GM18909 (cell line): ENCODE data around the gene CYB5R2.
"Not testable (repeated sequence)": the region's sequence is repeated elsewhere in the genome, so short reads cannot be mapped to it uniquely, and the experiment has no call there.

Source experiments
- ATAC-seq: cut with Tn5 transposase; IDR thresholded peaks from one replicate; pipeline ENCODE4 v1.9.1; 2021; ENCODE audit warnings: mild to moderate bottlenecking; ENCODE audit not compliant: unreplicated experiment, poor library complexity

CYB5R2 gene

GRCh38 chr11:7671347-7672215, 1.7 kb downstream of the CYB5R2 start:
- peak; percentile 61 for ATAC-seq

DNA sequence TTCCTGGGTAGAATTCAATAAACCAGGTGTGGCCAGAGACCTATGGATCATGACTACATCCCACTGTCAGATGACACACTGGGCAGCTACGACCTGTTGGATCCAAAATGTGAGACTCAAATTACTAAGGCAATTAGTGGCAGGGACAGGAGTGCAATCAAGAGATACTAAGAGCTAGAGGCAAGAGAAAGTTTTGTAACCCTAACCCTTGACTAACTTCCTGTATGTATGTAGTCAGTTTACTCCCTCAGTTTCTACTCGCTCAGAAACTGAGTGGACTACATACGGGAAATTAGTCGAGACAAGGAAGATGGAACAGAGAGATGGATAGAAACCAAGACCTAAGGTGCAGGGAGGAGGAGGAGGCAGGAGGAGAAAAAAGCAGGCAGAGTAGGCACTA, 2.7 kb downstream of the CYB5R2 start:
- ATAC-seq, result no peak

GRCh38 chr11:7668911-7669310, 4.4 kb downstream of the CYB5R2 start:
- ATAC-seq, result no peak

GRCh38 chr11:7668464-7668863, 4.8 kb downstream of the CYB5R2 start:
- ATAC-seq, result no peak

GRCh38 chr11:7667460-7667859, 5.8 kb downstream of the CYB5R2 start:
- ATAC-seq, result no peak

GRCh38 chr11:7666292-7666866, 6.9 kb downstream of the CYB5R2 start:
- ATAC-seq, result no peak

- peak; percentile 99 for ATAC-seq
These were observed 7.6 kb downstream of the CYB5R2 start for GRCh38 chr11:7665473-7666291.

DNA sequence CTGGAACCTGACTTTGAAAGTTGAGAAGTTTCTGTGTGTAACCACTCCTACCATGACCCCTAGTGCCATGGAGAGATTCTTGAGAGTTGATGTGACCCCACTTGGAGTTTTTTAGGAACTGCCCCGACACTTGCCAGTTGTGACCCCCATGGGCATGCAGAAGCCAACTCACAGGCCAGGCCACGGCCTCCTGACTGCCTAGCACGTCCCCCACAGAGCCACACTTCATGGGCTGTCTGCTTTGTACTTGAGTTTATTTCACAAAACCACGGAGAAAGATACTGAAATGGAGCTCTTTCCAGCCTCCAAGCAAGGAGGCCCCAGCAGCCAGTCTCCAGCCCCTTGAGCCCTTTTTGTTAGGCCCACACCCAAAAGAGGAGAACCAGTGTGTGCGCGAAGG, 8.4 kb downstream of the CYB5R2 start:
- ATAC-seq, result no peak

DNA sequence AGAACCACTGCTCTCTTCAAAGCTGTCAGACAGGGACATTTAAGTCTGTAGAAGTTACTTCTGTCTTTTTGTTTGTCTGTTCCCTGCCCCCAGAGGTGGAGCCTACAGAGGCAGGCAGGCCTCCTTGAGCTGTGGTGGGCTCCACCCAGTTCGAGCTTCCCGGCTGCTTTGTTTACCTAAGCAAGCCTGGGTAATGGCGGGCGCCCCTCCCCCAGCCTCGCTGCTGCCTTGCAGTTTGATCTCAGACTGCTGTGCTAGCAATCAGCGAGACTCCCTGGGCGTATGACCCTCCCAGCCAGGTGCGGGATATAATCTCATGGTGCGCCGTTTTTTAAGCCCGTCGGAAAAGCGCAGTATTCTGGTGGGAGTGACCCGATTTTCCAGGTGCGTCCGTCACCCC, 9.8 kb downstream of the CYB5R2 start:
- ATAC-seq, result not testable (repeated sequence)

DNA sequence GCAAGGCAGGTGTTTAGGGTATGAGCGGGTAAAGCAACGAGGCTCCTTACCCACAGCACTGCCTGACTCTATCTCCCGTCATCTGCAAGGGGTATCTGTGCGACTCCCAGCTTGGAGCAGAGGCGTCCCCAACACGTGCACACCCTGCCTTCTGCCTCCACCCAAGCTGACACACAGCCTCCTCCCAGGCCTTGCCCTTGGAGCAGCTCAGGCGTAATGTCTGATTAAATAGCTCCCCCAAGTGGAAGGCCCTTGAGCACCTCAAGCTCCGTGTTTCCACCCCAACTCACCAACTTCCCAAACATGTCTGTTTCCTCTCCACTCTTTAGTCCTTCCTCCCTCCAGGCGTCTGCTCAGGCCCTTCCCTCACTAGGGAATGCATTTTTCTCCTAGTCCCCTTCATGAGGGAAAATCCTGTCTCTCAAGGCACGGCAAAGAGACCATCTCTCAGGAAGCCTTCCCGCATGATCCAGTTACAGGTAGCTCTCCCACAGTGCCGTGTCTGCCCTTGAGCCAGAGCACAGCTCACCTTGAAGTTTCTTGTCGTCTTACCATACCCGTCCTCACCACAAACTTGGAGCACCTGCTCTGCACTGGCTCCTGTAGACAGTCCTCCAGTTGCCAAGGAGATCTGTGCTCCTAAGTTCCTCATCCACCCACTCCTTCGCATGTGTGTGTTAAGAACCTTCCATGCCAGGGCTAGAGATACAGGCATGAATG, 15.8 kb downstream of the CYB5R2 start:
- ATAC-seq, result no peak

DNA sequence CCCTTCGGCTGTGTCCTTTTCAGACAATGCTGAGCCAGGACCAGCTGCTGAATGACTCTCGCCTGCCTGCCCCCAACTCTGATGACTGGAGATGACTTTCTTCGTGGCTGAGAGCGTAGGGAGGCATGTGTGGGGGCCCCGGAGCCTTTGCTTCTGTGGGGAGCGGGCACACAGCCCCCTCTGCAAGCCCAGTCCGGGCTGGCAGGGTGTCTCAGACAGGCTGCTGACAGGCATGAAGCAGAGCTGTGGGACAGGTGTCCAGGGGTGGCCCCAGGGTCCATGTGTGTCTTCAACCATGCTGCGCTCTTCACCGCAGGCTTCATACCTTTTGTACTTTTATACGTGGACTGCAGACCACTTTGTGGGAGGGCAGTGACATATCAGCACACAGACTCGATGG, 16.6 kb downstream of the CYB5R2 start:
- ATAC-seq, result no peak

- ATAC-seq, result no peak
These were observed 17.8 kb downstream of the CYB5R2 start for GRCh38 chr11:7655253-7656217.

DNA sequence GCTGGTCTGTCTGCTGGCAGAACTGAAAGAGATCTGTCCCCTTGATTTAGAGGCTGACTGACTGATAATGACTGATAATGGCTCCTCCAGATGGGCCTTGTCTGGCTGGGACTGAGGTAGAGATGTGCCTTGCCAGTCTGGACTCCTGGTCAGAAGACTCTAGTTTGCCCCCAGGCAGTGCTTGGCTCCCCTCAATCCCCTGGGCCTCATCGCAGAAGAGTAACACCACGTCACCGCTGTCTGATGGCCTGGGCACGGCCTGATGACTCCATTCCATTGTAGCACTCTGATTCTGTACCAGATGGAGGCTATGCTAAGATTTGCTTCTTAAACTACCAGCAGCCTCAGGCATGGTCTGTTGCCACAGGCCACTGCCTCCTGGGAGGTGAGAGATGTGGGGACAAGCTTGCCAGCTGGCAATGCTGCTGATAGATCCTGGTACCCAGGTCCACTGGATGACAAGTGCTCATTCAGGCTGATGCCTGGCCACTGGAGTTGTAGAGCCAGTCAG, 19.1 kb downstream of the CYB5R2 start:
- ATAC-seq, result no peak

- no peak for ATAC-seq
These were observed 21.6 kb downstream of the CYB5R2 start for GRCh38 chr11:7651700-7652099.

GRCh38 chr11:7651140-7651551, 22.2 kb downstream of the CYB5R2 start:
- no peak for ATAC-seq

- ATAC-seq, result no peak
These were observed 25.0 kb downstream of the CYB5R2 start for GRCh38 chr11:7648264-7648663.

DNA sequence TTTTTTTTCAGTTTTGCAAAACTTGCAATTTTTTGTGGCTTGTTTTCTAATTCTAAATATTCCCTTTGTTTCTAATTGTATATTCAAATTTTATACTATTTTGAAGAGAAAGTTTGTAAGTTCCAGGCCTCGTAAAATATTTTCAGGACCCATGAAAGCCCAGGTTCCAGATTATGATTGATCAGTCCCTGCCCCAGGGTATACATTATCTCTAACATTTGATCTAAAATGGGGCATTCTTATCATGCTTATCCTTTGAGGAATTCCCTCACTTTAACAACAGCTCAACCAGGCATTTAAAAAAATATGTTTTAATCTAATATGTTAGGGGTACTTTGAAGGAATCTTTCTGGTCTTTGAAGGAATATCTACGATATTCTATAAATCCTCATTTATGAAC, 26.4 kb downstream of the CYB5R2 start:
- ATAC-seq, result no peak

DNA sequence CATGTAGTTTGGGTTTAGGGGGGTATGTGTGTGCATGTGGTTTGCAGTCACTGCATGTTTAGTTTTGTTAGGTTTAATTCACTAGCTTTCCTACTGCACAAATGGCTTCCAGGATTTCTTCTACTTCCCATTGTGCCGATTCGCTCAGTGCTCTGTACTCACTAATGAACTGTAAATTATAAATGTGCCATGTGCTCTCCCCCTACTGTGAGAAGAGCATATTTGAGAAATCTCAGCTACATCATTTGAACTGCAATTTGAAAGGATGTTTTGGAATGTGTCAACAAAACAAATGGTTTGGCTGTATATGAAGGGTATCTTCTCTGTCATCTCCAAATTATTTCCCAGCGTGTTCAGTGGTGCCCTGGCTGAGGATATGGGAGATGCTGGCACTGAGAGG, 28.1 kb downstream of the CYB5R2 start:
- no peak for ATAC-seq

DNA sequence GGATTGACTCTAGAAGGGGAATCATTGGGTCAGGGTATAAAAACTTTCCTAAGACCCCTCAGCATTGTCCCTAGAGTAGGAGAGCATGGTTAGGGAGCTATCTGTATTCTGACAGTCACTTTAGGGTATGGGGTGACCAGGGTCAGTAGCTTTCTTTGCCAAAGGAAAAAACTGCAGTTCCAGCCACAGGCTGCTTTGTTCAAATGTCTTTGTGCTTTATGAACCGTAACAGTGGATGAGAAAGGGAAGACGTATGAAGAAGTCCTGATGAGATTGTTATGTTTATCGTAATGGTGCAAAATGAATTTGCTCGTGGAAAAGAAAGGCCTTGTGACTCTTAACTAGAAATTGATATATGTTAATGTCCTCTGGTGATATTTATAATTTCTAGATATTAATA, 30.0 kb downstream of the CYB5R2 start:
- no peak for ATAC-seq
